Esophagus mucosa (tissue), 1 donor: ENCODE measurements around the gene SPSB3. TPM values are rescaled to one million over a fixed set of nuclear protein-coding genes. Genes with fewer than 3 reads are reported as not detected.

ENCODE experiments used
- ATAC-seq: fragments of 200-7000 bp; cut with Tn5 transposase; one replicate; pipeline ENCODE4 v1.9.1; 2020
- total RNA-seq: library from RNA; stranded (reverse); gene quantifications from one replicate; pipeline ENCODE4 v1.2.4, GENCODE V29; 2023
- donor health status: DM: yes; HTN: yes; CAD: no.

Gene SPSB3
- 23.5 TPM for total RNA-seq

- peak; percentile 88 for ATAC-seq
These were observed at the start of gene SPSB3, which contains the start of gene NUBP2 for GRCh38 chr16:1782408-1783264. SPSB3 (minus strand) TSS chr16:1782571; CDS start chr16:1781483, 1,088 bp downstream. NUBP2 (plus strand) TSS chr16:1782960; CDS start chr16:1783021, 61 bp downstream.

- ATAC-seq = no peak
These were observed 49.1 kb upstream of the SPSB3 start for GRCh38 chr16:1831186-1832075.

GRCh38 chr16:1830213-1830612 lies 47.8 kb upstream of the SPSB3 start:
- ATAC-seq = no peak

- no peak for ATAC-seq
These were observed 46.5 kb upstream of the SPSB3 start for GRCh38 chr16:1828645-1829410.

- ATAC-seq = peak; percentile 85
These were observed 44.6 kb upstream of the SPSB3 start, which contains the start of the genes FAHD1 and HAGH for GRCh38 chr16:1826691-1827573. FAHD1 (plus strand) TSS chr16:1827206; CDS start chr16:1827239, 33 bp downstream. HAGH (minus strand) TSS chr16:1826825; CDS start chr16:1826787, 38 bp downstream.

GRCh38 chr16:1825864-1826690 lies 43.7 kb upstream of the SPSB3 start:
- ATAC-seq = peak; percentile 60

- ATAC-seq = no peak
These were observed 43.1 kb upstream of the SPSB3 start for GRCh38 chr16:1825381-1825863.

GRCh38 chr16:1823821-1824220 lies 41.5 kb upstream of the SPSB3 start:
- ATAC-seq = no peak

- no peak for ATAC-seq
These were observed 40.4 kb upstream of the SPSB3 start for GRCh38 chr16:1822801-1823200.

GRCh38 chr16:1821861-1822611 lies 39.7 kb upstream of the SPSB3 start:
- ATAC-seq = no peak

- no peak for ATAC-seq
These were observed 38.5 kb upstream of the SPSB3 start for GRCh38 chr16:1820946-1821290.

GRCh38 chr16:1820096-1820945 lies 38.0 kb upstream of the SPSB3 start:
- ATAC-seq = no peak

- no peak for ATAC-seq
These were observed 37.2 kb upstream of the SPSB3 start for GRCh38 chr16:1819611-1820010.

- no peak for ATAC-seq
These were observed 36.6 kb upstream of the SPSB3 start for GRCh38 chr16:1818873-1819525.

GRCh38 chr16:1818204-1818872 lies 36.0 kb upstream of the SPSB3 start:
- ATAC-seq = no peak

- ATAC-seq = no peak
These were observed 35.3 kb upstream of the SPSB3 start for GRCh38 chr16:1817716-1818115.

GRCh38 chr16:1817276-1817589 lies 34.9 kb upstream of the SPSB3 start:
- ATAC-seq = no peak
